ENCODE data around the gene HS3ST2. TPM values are rescaled to one million over a fixed set of nuclear protein-coding genes. Genes with fewer than 3 reads are reported as not detected.
A peak's percentile ranks its signal among the peaks of the same experiment; 100 is the strongest.
"Not testable (repeated sequence)": the region's sequence is repeated elsewhere in the genome, so short reads cannot be mapped to it uniquely, and the experiment has no call there.

The HS3ST2 gene
- total RNA-seq, 1 donor = not detected

DNA sequence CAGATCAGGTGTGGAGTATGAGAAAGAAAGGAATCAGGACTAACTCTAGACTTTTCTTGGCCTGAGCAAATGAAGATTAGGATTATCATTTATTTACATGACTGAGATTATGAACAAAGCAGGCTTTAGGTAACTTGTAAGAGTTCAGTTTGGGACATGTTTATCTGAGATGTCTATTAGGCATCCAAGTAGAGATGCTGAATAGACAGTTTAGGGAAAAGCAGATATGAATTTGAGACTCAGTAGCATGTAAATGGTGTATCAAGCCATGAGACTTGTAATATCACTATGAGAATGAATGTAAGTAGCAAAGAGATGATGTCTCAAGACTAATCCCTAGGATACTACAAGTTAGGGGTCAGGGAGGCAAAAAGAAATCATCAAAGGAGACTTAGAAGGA is 8.6 kb upstream of the HS3ST2 start:
- TF ChIP-seq, protein P1, sequence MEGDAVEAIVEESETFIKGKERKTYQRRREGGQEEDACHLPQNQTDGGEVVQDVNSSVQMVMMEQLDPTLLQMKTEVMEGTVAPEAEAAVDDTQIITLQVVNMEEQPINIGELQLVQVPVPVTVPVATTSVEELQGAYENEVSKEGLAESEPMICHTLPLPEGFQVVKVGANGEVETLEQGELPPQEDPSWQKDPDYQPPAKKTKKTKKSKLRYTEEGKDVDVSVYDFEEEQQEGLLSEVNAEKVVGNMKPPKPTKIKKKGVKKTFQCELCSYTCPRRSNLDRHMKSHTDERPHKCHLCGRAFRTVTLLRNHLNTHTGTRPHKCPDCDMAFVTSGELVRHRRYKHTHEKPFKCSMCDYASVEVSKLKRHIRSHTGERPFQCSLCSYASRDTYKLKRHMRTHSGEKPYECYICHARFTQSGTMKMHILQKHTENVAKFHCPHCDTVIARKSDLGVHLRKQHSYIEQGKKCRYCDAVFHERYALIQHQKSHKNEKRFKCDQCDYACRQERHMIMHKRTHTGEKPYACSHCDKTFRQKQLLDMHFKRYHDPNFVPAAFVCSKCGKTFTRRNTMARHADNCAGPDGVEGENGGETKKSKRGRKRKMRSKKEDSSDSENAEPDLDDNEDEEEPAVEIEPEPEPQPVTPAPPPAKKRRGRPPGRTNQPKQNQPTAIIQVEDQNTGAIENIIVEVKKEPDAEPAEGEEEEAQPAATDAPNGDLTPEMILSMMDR (IDR thresholded peaks at IDR 0.05; ENCODE audit: insufficient read depth, low read depth, low read length) = no peak
- H3K4me3 ChIP-seq (ENCODE audit: low read depth, low read length) = no peak overlapping the region
- no peak for DNase-seq (ENCODE audit: low read depth)

- H3K4me3 ChIP-seq (ENCODE audit: low read depth, low read length) = no peak overlapping the region
- TF ChIP-seq, protein P1 (IDR thresholded peaks at IDR 0.05; ENCODE audit: insufficient read depth, low read depth, low read length) = no peak
- no peak for DNase-seq (ENCODE audit: low read depth)
These were observed 7.2 kb upstream of the HS3ST2 start for GRCh38 chr16:22806811-22807210.

DNA sequence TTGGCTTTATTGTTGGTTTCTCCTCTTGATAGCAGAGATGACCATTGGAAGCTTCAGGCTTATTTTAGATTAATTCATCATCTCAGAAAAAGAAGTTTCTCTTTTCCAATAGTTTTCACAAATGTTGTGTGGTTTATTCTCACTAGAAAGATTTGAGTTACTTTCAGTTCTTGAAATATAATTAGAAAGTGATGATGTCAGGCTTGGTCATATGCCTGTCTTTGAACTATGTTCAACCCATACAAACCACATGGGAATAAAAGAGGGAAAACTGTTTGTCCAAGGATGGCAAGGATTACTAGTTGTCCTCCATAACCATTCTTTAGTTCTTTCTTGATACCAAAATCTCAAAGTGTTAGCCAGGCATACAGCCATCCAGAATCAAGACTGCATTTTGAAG is 3.7 kb upstream of the HS3ST2 start:
- TF ChIP-seq, protein P1 (IDR thresholded peaks at IDR 0.05; ENCODE audit: insufficient read depth, low read depth, low read length) = no peak
- DNase-seq (ENCODE audit: low read depth) = no peak
- H3K4me3 ChIP-seq (ENCODE audit: low read depth, low read length) = no peak overlapping the region

- no peak overlapping the region for H3K4me3 ChIP-seq (ENCODE audit: low read depth, low read length)
- TF ChIP-seq, protein P1 (IDR thresholded peaks at IDR 0.05; ENCODE audit: insufficient read depth, low read depth, low read length) = peak; percentile 66
- DNase-seq (ENCODE audit: low read depth) = peak; percentile 27
These were observed 577 bp upstream of the HS3ST2 start for GRCh38 chr16:22813223-22813947.

DNA sequence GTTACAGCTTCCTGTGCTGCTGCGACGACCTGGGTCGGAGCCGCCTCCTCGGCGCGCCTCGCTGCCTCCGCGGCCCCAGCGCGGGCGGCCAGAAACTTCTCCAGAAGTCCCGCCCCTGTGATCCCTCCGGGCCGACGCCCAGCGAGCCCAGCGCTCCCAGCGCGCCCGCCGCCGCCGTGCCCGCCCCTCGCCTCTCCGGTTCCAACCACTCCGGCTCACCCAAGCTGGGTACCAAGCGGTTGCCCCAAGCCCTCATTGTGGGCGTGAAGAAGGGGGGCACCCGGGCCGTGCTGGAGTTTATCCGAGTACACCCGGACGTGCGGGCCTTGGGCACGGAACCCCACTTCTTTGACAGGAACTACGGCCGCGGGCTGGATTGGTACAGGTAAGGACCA is 746 bp downstream of the HS3ST2 start:
- no peak overlapping the region for H3K4me3 ChIP-seq (ENCODE audit: low read depth, low read length)
- DNase-seq (ENCODE audit: low read depth) = no peak
- TF ChIP-seq, protein P1 (IDR thresholded peaks at IDR 0.05; ENCODE audit: insufficient read depth, low read depth, low read length) = no peak

- H3K4me3 ChIP-seq (ENCODE audit: low read depth, low read length) = no peak overlapping the region
- TF ChIP-seq, protein P1 (IDR thresholded peaks at IDR 0.05; ENCODE audit: insufficient read depth, low read depth, low read length) = no peak
These were observed 1.9 kb downstream of the HS3ST2 start for GRCh38 chr16:22815863-22816262.

DNA sequence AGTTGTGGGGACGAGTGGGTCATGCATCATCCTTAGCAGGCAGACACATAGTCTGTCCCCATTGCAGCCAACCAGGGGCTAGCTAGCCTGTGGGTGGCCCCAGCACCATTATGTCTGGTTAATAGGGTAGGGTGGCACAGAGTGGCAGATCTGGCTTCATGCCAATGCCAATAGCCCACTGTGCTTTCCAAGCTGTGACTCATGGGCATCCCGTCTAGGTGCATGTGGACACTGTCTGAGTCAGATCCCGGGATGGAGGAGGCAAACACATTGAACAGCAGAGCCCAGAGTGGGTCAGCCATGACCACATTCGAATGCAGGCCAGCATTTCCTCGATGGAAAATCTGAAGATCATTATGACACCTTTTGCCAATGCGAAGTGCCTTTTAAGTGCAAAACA is 2.5 kb downstream of the HS3ST2 start:
- DNase-seq (ENCODE audit: low read depth) = no peak
- H3K4me3 ChIP-seq (ENCODE audit: low read depth, low read length) = no peak overlapping the region
- TF ChIP-seq, protein P1 (IDR thresholded peaks at IDR 0.05; ENCODE audit: insufficient read depth, low read depth, low read length) = no peak

More at GRCh38 chr16:22815863-22816262, 1.9 kb downstream of the HS3ST2 start:
- DNase-seq (ENCODE audit: low read depth) = no peak

DNA sequence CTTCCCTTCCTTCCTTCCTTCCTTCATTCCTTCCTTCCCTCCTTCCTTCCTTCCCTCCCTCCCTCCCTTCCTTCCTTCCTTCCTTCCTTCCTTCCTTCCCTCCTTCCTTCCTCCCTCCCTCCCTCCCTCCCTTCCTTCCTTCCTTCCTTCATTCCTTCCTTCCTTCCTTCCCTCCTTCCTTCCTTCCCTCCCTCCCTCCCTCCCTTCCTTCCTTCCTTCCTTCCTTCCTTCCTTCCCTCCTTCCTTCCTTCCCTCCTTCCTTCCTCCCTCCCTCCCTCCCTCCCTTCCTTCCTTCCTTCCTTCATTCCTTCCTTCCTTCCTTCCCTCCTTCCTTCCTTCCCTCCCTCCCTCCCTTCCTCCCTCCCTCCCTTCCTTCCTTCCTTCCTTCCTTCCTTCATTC is 4.8 kb downstream of the HS3ST2 start:
- DNase-seq (ENCODE audit: low read depth); H3K4me3 ChIP-seq (ENCODE audit: low read depth, low read length): not testable (repeated sequence)

Data from fibroblast of villous mesenchyme (primary cell).